HFFc6 (cell line): ENCODE measurements around the gene UBASH3A. TPM values are rescaled to one million over a fixed set of nuclear protein-coding genes. Genes with fewer than 3 reads are reported as not detected.

ENCODE experiments used
- DNase-seq: peaks from one replicate; pipeline ENCODE4 v3.0.0-alpha.2; 2018
- H3K27ac Mint-ChIP-seq: 2 replicates; pipeline ENCODE4 v1.8.0; 2020; ENCODE audit warnings: mild to moderate bottlenecking, mixed read lengths
- H3K27me3 Mint-ChIP-seq: 2 replicates; pipeline ENCODE4 v1.8.0; 2021; ENCODE audit warnings: mild to moderate bottlenecking, moderate library complexity, mixed read lengths; ENCODE audit not compliant: insufficient read depth
- H3K36me3 Mint-ChIP-seq: 2 replicates; pipeline ENCODE4 v1.8.0; 2021; ENCODE audit warnings: low read depth, mixed read lengths
- H3K4me1 Mint-ChIP-seq: 2 replicates; pipeline ENCODE4 v1.8.0; 2020; ENCODE audit warnings: low read depth, mixed read lengths
- H3K4me3 Mint-ChIP-seq: 2 replicates; pipeline ENCODE4 v1.8.0; 2020; ENCODE audit warnings: mild to moderate bottlenecking, moderate library complexity, mixed read lengths
- H3K9me3 Mint-ChIP-seq: 2 replicates; pipeline ENCODE4 v1.8.0; 2020; ENCODE audit warnings: mild to moderate bottlenecking, mixed read lengths
- total RNA-seq, 6 experiments: library from RNA; stranded (reverse); fragmentation: NEBNext Ultra II Directional; extraction: Animal tissue kit (Norgen Biotek cat#: 25700); gene quantifications; 2 replicates in 1 of 6; 3 replicates in 5 of 6; pipeline ENCODE4 v1.2.3, GENCODE V29; 2021
- TF ChIP-seq, protein P1 (sequence below): fragments of 200-600 bp; sonication (generic); IDR thresholded peaks from 2 replicates; pipeline ENCODE4 v1.5.0; 2021; ENCODE audit warnings: antibody characterized with exemption, mild to moderate bottlenecking

Gene UBASH3A
- total RNA-seq, 6 experiments from 2014 or later, result not detected

DNA sequence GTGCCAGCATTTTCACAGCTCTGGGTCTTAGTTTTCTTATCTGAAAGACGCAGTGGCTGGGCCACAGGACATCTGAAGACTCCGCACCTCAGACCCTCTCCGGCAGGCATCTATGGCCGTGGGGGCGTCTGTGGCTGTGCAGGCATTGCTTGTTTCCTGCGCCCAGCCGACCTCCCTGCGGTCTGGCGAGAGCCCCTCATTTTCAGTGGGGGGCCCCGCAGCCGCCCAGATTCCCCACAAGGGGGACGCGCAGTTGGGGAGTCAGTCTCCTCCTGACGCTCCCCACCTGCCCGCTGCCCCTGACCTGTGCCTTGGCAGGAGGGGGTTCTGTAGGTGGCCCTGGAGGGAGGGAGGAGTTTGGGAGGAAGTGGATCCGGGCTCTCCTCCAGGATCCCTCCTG lies 33.9 kb upstream of the UBASH3A start:
- H3K36me3 Mint-ChIP-seq, result peaks cover 12% of the 10 kb centered on the region
- H3K4me3 Mint-ChIP-seq, result no peak overlapping the region
- H3K9me3 Mint-ChIP-seq, result peaks cover 56% of the 10 kb centered on the region
- no peak overlapping the region for H3K27ac Mint-ChIP-seq
- no peaks in the 10 kb centered on the region for H3K4me1 Mint-ChIP-seq
- TF ChIP-seq, protein P1, sequence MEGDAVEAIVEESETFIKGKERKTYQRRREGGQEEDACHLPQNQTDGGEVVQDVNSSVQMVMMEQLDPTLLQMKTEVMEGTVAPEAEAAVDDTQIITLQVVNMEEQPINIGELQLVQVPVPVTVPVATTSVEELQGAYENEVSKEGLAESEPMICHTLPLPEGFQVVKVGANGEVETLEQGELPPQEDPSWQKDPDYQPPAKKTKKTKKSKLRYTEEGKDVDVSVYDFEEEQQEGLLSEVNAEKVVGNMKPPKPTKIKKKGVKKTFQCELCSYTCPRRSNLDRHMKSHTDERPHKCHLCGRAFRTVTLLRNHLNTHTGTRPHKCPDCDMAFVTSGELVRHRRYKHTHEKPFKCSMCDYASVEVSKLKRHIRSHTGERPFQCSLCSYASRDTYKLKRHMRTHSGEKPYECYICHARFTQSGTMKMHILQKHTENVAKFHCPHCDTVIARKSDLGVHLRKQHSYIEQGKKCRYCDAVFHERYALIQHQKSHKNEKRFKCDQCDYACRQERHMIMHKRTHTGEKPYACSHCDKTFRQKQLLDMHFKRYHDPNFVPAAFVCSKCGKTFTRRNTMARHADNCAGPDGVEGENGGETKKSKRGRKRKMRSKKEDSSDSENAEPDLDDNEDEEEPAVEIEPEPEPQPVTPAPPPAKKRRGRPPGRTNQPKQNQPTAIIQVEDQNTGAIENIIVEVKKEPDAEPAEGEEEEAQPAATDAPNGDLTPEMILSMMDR, result no peak
- no peak for DNase-seq
- no peaks in the 10 kb centered on the region for H3K27me3 Mint-ChIP-seq

DNA sequence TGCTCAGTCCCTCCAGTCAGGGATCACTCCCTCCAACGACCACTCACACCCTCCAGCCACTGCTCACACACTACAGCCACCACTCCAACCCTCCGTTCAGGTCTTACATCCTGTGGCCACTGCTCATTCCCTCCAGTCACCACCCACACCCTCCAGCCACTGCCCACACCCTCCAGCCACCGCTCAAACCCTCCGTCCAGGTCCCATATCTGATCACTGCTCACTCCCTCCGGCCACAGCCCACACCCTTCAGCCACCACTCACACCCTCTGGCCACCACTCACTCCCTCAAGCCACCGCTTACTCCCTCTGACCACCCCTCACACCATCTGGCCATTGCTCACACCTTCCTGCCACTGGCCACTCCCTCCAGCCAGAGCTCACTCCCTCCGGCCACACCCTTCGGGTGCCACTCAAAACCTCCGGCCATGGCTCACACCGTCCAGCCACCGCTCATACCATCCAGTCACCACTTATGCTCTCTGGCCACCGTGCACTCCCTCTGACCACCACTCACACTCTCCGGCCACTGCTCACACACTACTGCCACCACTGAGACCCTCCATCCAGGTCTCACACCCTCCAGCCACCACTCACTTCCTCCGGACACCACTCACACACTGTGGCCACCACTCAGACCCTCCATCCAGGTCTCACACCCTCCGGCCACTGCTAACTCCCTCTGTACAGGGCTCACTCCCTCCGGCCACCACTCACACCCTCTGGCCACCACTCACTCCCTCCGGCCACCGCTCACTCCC lies 32.6 kb upstream of the UBASH3A start:
- no peak for DNase-seq
- Mint-ChIP-seq H3K27me3 (no peaks in the 10 kb centered on the region), H3K27ac (no peak overlapping the region; the same call in 1 of the 2 replicates), H3K36me3 (peaks cover 12% of the 10 kb centered on the region), H3K9me3 (peaks cover 55% of the 10 kb centered on the region), H3K4me1 (no peaks in the 10 kb centered on the region), H3K4me3 (no peak overlapping the region)
- TF ChIP-seq, protein P1, result no peak

DNA sequence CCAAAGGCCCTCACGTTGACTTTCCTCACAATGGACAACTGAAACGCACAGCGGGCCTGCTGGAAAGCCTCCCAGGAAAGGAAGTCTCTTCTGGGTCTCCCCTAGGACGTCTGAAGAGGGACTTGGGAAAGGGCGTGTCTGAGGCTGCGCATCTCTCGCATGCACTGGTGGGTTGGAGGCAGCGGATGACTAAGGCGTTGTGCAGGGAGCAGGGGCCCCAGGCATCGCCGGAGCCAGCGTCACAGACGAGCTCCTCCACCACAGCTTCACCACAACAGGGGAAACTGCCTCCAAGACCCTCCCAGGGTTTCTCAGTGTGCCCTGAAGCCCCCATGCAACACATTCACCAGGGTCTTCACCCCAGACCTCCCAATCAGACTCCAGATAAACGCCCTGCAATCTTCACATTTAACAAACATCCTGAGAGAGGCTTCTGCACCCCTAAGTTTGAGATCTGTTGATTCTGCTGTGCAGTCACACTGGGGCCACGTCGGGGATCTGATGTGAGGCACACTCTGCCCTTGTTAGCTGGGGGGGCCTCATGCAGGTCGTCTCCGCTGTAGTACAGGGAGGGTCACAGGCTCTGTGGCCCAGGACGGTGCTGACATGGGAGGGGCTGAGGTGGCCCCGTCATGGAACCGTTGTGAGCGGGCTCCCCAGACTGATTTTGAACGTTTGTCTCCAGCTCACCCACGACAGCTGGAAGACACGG lies 30.4 kb upstream of the UBASH3A start:
- Mint-ChIP-seq H3K4me1 (no peaks in the 10 kb centered on the region), H3K27ac (no peak overlapping the region), H3K9me3 (peaks cover 59% of the 10 kb centered on the region), H3K36me3 (peaks cover 21% of the 10 kb centered on the region), H3K27me3 (no peaks in the 10 kb centered on the region), H3K4me3 (no peak overlapping the region)
- DNase-seq, result no peak
- TF ChIP-seq, protein P1, result no peak

DNA sequence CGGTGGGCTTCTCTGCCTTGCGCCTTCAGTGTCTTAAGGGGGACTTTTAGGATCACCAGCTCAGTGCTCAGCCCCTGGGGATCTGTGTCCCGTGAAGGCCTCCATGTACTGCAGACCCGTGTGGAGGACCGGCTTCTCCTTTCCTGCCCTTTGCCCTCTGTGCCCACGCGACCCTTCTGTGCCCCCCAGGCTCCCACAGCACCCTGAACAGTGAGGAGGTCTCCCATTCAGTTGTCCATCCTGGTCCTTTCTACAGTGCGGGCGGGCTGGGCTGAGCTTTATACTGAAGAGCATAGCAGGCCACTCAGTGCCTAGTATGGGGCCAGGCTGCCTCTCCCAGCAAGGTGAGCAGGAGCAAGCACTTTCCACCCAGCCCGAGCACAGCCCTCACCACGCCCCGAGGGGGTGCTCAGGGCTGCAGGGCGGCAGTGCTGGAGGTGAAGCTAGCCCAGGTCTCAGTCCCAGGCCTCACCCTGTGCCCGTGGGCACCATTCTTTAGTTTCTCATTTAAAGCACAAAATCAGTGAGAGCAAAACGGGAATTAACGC lies 29.7 kb upstream of the UBASH3A start:
- TF ChIP-seq, protein P1, result no peak
- Mint-ChIP-seq H3K4me3 (no peak overlapping the region), H3K27me3 (no peaks in the 10 kb centered on the region), H3K27ac (no peak overlapping the region), H3K4me1 (no peaks in the 10 kb centered on the region), H3K36me3 (peaks cover 21% of the 10 kb centered on the region), H3K9me3 (peaks cover 63% of the 10 kb centered on the region)
- DNase-seq, result no peak

DNA sequence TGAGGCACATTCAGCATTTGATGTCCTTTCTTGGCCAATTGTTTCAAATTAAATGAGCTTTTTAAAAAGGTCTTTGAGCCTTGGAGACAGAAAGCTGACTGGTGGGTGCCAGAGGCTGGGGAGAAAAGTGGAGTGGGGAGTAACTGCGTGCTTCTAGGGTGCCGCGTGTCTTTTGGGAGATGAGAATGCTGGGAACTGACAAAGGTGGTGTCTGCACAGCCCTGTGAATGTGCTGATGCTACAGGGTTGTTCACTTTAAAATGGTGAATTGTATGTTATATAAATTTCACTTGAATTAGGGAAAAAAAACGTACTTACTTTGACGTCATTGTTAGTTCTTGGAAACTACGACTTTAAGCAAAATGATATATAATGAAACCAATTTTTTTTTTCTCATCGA lies 29.2 kb upstream of the UBASH3A start:
- Mint-ChIP-seq H3K36me3 (peaks cover 21% of the 10 kb centered on the region), H3K9me3 (peaks cover 60% of the 10 kb centered on the region), H3K27ac (no peak overlapping the region), H3K4me1 (no peaks in the 10 kb centered on the region), H3K27me3 (no peaks in the 10 kb centered on the region), H3K4me3 (no peak overlapping the region)
- DNase-seq, result no peak
- TF ChIP-seq, protein P1, result no peak
